IMR-90 (cell line): ENCODE measurements around the gene RNGTT. TPM values are rescaled to one million over a fixed set of nuclear protein-coding genes. Genes with fewer than 3 reads are reported as not detected.

ENCODE experiments used
- ATAC-seq: fragments of 200-7000 bp; cut with Tn5 transposase; 2 replicates; pipeline ENCODE4 v1.9.1; 2020; ENCODE audit warnings: low read depth, mild to moderate bottlenecking, moderate library complexity
- BruUV-seq: library from RNA; stranded (reverse); fragments of 400-500 nt; replicated peaks from 2 replicates; lab custom pipeline; 2021; lab: Mats Ljungman, UMichigan
- CTCF ChIA-PET: fragments of 300-600 bp; formaldehyde crosslinking; extraction: SDS; loops from one replicate; lab custom pipeline; 2021; ENCODE audit warnings: antibody characterized with exemption; lab: Yijun Ruan, JAX
- POLR2A ChIA-PET: fragments of 300-600 bp; sonication (Branson Sonifier 250); formaldehyde crosslinking; loops from one replicate; lab custom pipeline; 2022; ENCODE audit warnings: antibody characterized with exemption; ENCODE audit not compliant: unreplicated experiment; lab: Charles Lee
- DNase-seq: peaks from one replicate; pipeline ENCODE4 v3.0.0; 2013
- H2AFZ ChIP-seq: replicated peaks from 2 replicates; pipeline ENCODE3; 2013; ENCODE audit warnings: low read length, mild to moderate bottlenecking; ENCODE audit not compliant: poor library complexity
- H2AK5ac ChIP-seq: 2 replicates; pipeline ENCODE4 v1.6.1; 2013; ENCODE audit warnings: low read depth, low read length, inconsistent platforms
- H2AK9ac ChIP-seq: replicated peaks from 2 replicates; pipeline ENCODE3; 2013; ENCODE audit warnings: mild to moderate bottlenecking, low read depth, low read length, moderate library complexity; ENCODE audit not compliant: poor library complexity
- H2BK120ac ChIP-seq: 2 replicates; pipeline ENCODE4 v1.6.1; 2013; ENCODE audit warnings: low read depth, low read length, inconsistent platforms
- H2BK15ac ChIP-seq: 3 replicates; pipeline ENCODE4 v1.6.1; 2013; ENCODE audit warnings: low read depth, low read length, inconsistent platforms
- H2BK20ac ChIP-seq: 2 replicates; pipeline ENCODE4 v1.6.1; 2013; ENCODE audit warnings: low read depth, mild to moderate bottlenecking, inconsistent platforms, low read length, moderate library complexity
- H2BK5ac ChIP-seq: 2 replicates; pipeline ENCODE4 v1.6.1; 2013; ENCODE audit warnings: mild to moderate bottlenecking, low read depth, low read length, inconsistent platforms; ENCODE audit not compliant: poor library complexity, severe bottlenecking
- H3K14ac ChIP-seq: replicated peaks from 2 replicates; pipeline ENCODE4 v1.6.1; 2013; ENCODE audit warnings: low read depth, low read length, inconsistent platforms
- H3K18ac ChIP-seq: 2 replicates; pipeline ENCODE4 v1.6.1; 2013; ENCODE audit warnings: low read depth, low read length, control low read depth
- H3K23ac ChIP-seq: 2 replicates; pipeline ENCODE4 v1.6.1; 2013; ENCODE audit warnings: low read depth, low read length, inconsistent platforms
- H3K27ac ChIP-seq: 2 replicates; pipeline ENCODE4 v1.5.1; 2013; ENCODE audit warnings: mild to moderate bottlenecking, control low read depth, low read length; ENCODE audit not compliant: insufficient read depth
- H3K27me3 ChIP-seq: 2 replicates; pipeline ENCODE4 v1.6.1; 2013; ENCODE audit warnings: low read length; ENCODE audit not compliant: control insufficient read depth, insufficient read depth
- H3K36me3 ChIP-seq: 2 replicates; pipeline ENCODE4 v1.6.1; 2013; ENCODE audit warnings: low read length, mixed read lengths; ENCODE audit not compliant: control insufficient read depth, insufficient read depth
- H3K4ac ChIP-seq: 2 replicates; pipeline ENCODE4 v1.6.1; 2013; ENCODE audit warnings: low read depth, low read length, inconsistent platforms
- H3K4me1 ChIP-seq: 2 replicates; pipeline ENCODE4 v1.6.1; 2013; ENCODE audit warnings: low read length, mixed read lengths; ENCODE audit not compliant: control insufficient read depth, insufficient read depth
- H3K4me2 ChIP-seq: 2 replicates; pipeline ENCODE4 v1.6.1; 2013; ENCODE audit warnings: low read depth, mild to moderate bottlenecking, control low read depth, low read length, moderate library complexity
- H3K4me3 ChIP-seq: 2 replicates; pipeline ENCODE4 v1.5.1; 2013; ENCODE audit warnings: low read depth, mild to moderate bottlenecking, control low read depth, low read length, moderate library complexity; ENCODE audit not compliant: insufficient read depth
- H3K56ac ChIP-seq: 2 replicates; pipeline ENCODE4 v1.6.1; 2013; ENCODE audit warnings: low read length, inconsistent platforms; ENCODE audit not compliant: insufficient read depth; ENCODE audit errors: extremely low read depth
- H3K79me1 ChIP-seq, 2 experiments: 2 replicates each; pipeline ENCODE4 v1.6.1; 2013; ENCODE audit warnings: low read length in 2 of 2, inconsistent platforms in 1 of 2, low read depth in 1 of 2
- H3K9ac ChIP-seq: 2 replicates; pipeline ENCODE4 v1.6.1; 2013; ENCODE audit warnings: low read depth, low read length, control low read depth
- H3K9me1 ChIP-seq: 2 replicates; pipeline ENCODE4 v1.6.1; 2013; ENCODE audit warnings: low read length, inconsistent platforms; ENCODE audit not compliant: insufficient read depth
- H3K9me3 ChIP-seq: 2 replicates; pipeline ENCODE4 v1.6.1; 2013; ENCODE audit warnings: low read length; ENCODE audit not compliant: control insufficient read depth, insufficient read depth
- H4K20me1 ChIP-seq: 2 replicates; pipeline ENCODE4 v1.6.1; 2013; ENCODE audit warnings: low read length, inconsistent platforms; ENCODE audit not compliant: insufficient read depth
- H4K5ac ChIP-seq: 2 replicates; pipeline ENCODE4 v1.6.1; 2013; ENCODE audit warnings: mild to moderate bottlenecking, low read depth, low read length, control low read depth
- H4K8ac ChIP-seq, 2 experiments: 2 replicates each; pipeline ENCODE4 v1.6.1; 2013; ENCODE audit warnings: low read depth in 2 of 2, low read length in 2 of 2, control low read depth in 1 of 2, inconsistent platforms in 1 of 2
- H4K91ac ChIP-seq: 2 replicates; pipeline ENCODE4 v1.6.1; 2013; ENCODE audit warnings: low read depth, low read length, inconsistent platforms; ENCODE audit not compliant: insufficient read depth
- CEBPB ChIP-seq: IDR thresholded peaks from 2 replicates; pipeline ENCODE4 v1.6.1; 2012; ENCODE audit warnings: low read depth, low read length, improper control_type of control experiment
- FOS ChIP-seq: fragments of 150-350 bp; IDR thresholded peaks from 2 replicates; pipeline ENCODE4 v1.6.1; 2016; ENCODE audit warnings: low read depth, low read length
- MAFK ChIP-seq: IDR thresholded peaks from 2 replicates; pipeline ENCODE4 v1.6.1; 2012; ENCODE audit warnings: low read depth, low read length, improper control_type of control experiment
- MXI1 ChIP-seq: IDR thresholded peaks from 2 replicates; pipeline ENCODE4 v1.6.1; 2012; ENCODE audit warnings: low read depth, mild to moderate bottlenecking, low read length, moderate library complexity, borderline replicate concordance
- NFE2L2 ChIP-seq: fragments of 150-350 bp; IDR thresholded peaks from 2 replicates; pipeline ENCODE4 v1.6.1; 2016; ENCODE audit warnings: low read depth, mild to moderate bottlenecking, low read length
- POLR2A ChIP-seq: IDR thresholded peaks from 2 replicates; pipeline ENCODE4 v1.6.1; 2012; ENCODE audit warnings: mild to moderate bottlenecking, low read depth, low read length
- RCOR1 ChIP-seq: IDR thresholded peaks from 2 replicates; pipeline ENCODE4 v1.6.1; 2012; ENCODE audit warnings: mild to moderate bottlenecking, low read length, improper control_type of control experiment; ENCODE audit not compliant: insufficient replicate concordance
- RFX5 ChIP-seq: IDR thresholded peaks from 2 replicates; pipeline ENCODE4 v1.8.0; 2012; ENCODE audit warnings: low read depth, mild to moderate bottlenecking, low read length, moderate library complexity
- WGBS, 2 experiments: methylation state at CpG; one replicate each; pipeline versions ENCODE4 v1.1.5 to v1.1.7; 2013; ENCODE audit warnings: missing lambda C conversion rate in 2 of 2; ENCODE audit not compliant: insufficient read length in 1 of 2; ENCODE audit errors: extremely low coverage in 2 of 2; 5-methylcytosine and 5-hydroxymethylcytosine counted together
- dilution Hi-C: fragments of 300-500 bp; cut with HindIII; formaldehyde crosslinking; loops from one replicate; pipeline ENCODE4 v1.14.3; 2018; ENCODE audit warnings: low sequenced_read_pairs; ENCODE audit not compliant: unreplicated experiment
- in situ Hi-C: fragments of 300-500 bp; cut with MboI; formaldehyde crosslinking; loops from 3 replicates; pipeline ENCODE4 v1.14.3; 2019; ENCODE audit warnings: low sequenced_read_pairs, inconsistent platforms, mixed read lengths
- intact Hi-C: fragments of 100-400 bp; cut with micrococcal nuclease; formaldehyde crosslinking; loops from 2 replicates; pipeline ENCODE4 v1.10.0; 2022
- polyA plus RNA-seq, 3 experiments: library from polyadenylated mRNA; depleted of rRNA; stranded (reverse); fragments of >200 nt; gene quantifications; 2 replicates each; pipeline ENCODE4 v1.2.3, GENCODE V29; 2012; ENCODE audit warnings: low replicate concordance in 1 of 3
- total RNA-seq: library from RNA; depleted of rRNA; stranded (reverse); fragments of >200 nt; gene quantifications from 2 replicates; pipeline ENCODE4 v1.2.3, GENCODE V29; 2012
- TF ChIP-seq, protein P1 (sequence below): fragments of 150-350 bp; IDR thresholded peaks from 2 replicates; pipeline ENCODE4 v1.6.1; 2017; ENCODE audit warnings: mild to moderate bottlenecking, antibody characterized with exemption, low read length, low read depth
- TF ChIP-seq, protein P2 (sequence below): conservative IDR thresholded peaks from 2 replicates; pipeline ENCODE4 v1.5.1; 2012; ENCODE audit warnings: mild to moderate bottlenecking, low read depth, low read length, improper control_type of control experiment

RNGTT gene
- total and polyA plus RNA-seq, 2 of the 4 experiments (the other 2 are of a cell fraction): 5.4 to 21.7 TPM

GRCh38 chr6:88637761-88638545 lies 325.5 kb downstream of the RNGTT start:
- Histone ChIP-seq H2AK5ac (no peak overlapping the region), H3K36me3 (no peaks in the 10 kb centered on the region), H3K4me3 (no peak overlapping the region), H2AK9ac (no peak overlapping the region), H2BK5ac (no peak overlapping the region), H2BK120ac (no peak overlapping the region), H4K8ac (no peak overlapping the region), H2BK20ac (no peak overlapping the region), H4K5ac (no peak overlapping the region), H3K27me3 (no peaks in the 10 kb centered on the region), H4K91ac (no peak overlapping the region), H3K4ac (no peak overlapping the region), H3K4me1 (no peaks in the 10 kb centered on the region), H3K14ac (no peak overlapping the region), H3K79me1 (no peaks in the 10 kb centered on the region), H3K27ac (no peak overlapping the region), H3K4me2 (no peak overlapping the region), H2BK15ac (no peak overlapping the region), H3K56ac (no peak overlapping the region), H4K20me1 (no peaks in the 10 kb centered on the region), H3K18ac (no peak overlapping the region), H3K9ac (no peak overlapping the region), H3K9me1 (no peaks in the 10 kb centered on the region), H3K9me3 (no peaks in the 10 kb centered on the region), H2AFZ (no peak overlapping the region), H3K23ac (no peak overlapping the region)
- DNase-seq (no peak), ATAC-seq (no peak)
- dilution Hi-C loops: no loop called here
- in situ Hi-C loops: no loop called here
- BruUV-seq: no TSS peak
- WGBS, 2 experiments: no CpG with 5 or more reads among the region's 2 CpGs
- intact Hi-C loops: no loop called here
- no peak for TF ChIP-seq POLR2A
- TF ChIP-seq, protein P1, sequence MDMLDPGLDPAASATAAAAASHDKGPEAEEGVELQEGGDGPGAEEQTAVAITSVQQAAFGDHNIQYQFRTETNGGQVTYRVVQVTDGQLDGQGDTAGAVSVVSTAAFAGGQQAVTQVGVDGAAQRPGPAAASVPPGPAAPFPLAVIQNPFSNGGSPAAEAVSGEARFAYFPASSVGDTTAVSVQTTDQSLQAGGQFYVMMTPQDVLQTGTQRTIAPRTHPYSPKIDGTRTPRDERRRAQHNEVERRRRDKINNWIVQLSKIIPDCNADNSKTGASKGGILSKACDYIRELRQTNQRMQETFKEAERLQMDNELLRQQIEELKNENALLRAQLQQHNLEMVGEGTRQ: no peak
- TF ChIP-seq RCOR1: no peak
- no peak for TF ChIP-seq NFE2L2
- TF ChIP-seq FOS: no peak
- TF ChIP-seq MAFK: no peak
- no peak for TF ChIP-seq RFX5
- TF ChIP-seq CEBPB: no peak
- no peak for TF ChIP-seq MXI1
- TF ChIP-seq, protein P2, sequence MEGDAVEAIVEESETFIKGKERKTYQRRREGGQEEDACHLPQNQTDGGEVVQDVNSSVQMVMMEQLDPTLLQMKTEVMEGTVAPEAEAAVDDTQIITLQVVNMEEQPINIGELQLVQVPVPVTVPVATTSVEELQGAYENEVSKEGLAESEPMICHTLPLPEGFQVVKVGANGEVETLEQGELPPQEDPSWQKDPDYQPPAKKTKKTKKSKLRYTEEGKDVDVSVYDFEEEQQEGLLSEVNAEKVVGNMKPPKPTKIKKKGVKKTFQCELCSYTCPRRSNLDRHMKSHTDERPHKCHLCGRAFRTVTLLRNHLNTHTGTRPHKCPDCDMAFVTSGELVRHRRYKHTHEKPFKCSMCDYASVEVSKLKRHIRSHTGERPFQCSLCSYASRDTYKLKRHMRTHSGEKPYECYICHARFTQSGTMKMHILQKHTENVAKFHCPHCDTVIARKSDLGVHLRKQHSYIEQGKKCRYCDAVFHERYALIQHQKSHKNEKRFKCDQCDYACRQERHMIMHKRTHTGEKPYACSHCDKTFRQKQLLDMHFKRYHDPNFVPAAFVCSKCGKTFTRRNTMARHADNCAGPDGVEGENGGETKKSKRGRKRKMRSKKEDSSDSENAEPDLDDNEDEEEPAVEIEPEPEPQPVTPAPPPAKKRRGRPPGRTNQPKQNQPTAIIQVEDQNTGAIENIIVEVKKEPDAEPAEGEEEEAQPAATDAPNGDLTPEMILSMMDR: no peak
- ChIA-PET POLR2A (no interaction called here), CTCF (no interaction called here)
